SIG-M5 treated with dmso at 0.1 percent for 504 hours (cell line): ENCODE measurements around the gene RNF5.
"Not testable (repeated sequence)": the region's sequence is repeated elsewhere in the genome, so short reads cannot be mapped to it uniquely, and the experiment has no call there.

Experiments used
- DNase-seq: peaks from one replicate; lab custom pipeline; 2025; ENCODE audit not compliant: unreplicated experiment; lab: John Stamatoyannopoulos, UW

RNF5 gene

GRCh38 chr6:32177788-32178546 is at the start of gene RNF5:
Gene RNF5 (plus strand): TSS chr6:32178405. CDS start chr6:32178512, 107 bp downstream.
- DNase-seq, result peak; percentile 100

- DNase-seq, result no peak
These were observed 49.4 kb upstream of the RNF5 start for GRCh38 chr6:32128751-32129296.

- no peak for DNase-seq
These were observed 48.7 kb upstream of the RNF5 start for GRCh38 chr6:32129297-32130088.

- no peak for DNase-seq
These were observed 46.7 kb upstream of the RNF5 start for GRCh38 chr6:32131439-32131948.

GRCh38 chr6:32132110-32132509 is 46.1 kb upstream of the RNF5 start:
- no peak for DNase-seq

- DNase-seq, result no peak
These were observed 44.4 kb upstream of the RNF5 start for GRCh38 chr6:32133786-32134185.

GRCh38 chr6:32137454-32137853 is 40.8 kb upstream of the RNF5 start:
- DNase-seq, result no peak

GRCh38 chr6:32139590-32139989 is 38.6 kb upstream of the RNF5 start:
- no peak for DNase-seq

- DNase-seq, result no peak
These were observed 37.7 kb upstream of the RNF5 start for GRCh38 chr6:32140420-32141046.

GRCh38 chr6:32144238-32144637 is 34.0 kb upstream of the RNF5 start:
- DNase-seq, result not testable (repeated sequence)

GRCh38 chr6:32146287-32146686 is 31.9 kb upstream of the RNF5 start:
- DNase-seq, result no peak

- no peak for DNase-seq
These were observed 31.5 kb upstream of the RNF5 start for GRCh38 chr6:32146687-32147086.

GRCh38 chr6:32147401-32148132 is 30.6 kb upstream of the RNF5 start:
- no peak for DNase-seq

GRCh38 chr6:32148289-32149091 is 29.7 kb upstream of the RNF5 start:
- no peak for DNase-seq

- no peak for DNase-seq
These were observed 29.0 kb upstream of the RNF5 start for GRCh38 chr6:32149092-32149755.

GRCh38 chr6:32149932-32150870 is 28.0 kb upstream of the RNF5 start:
- DNase-seq, result no peak

GRCh38 chr6:32151181-32151862 is 26.9 kb upstream of the RNF5 start:
- no peak for DNase-seq
